ENCODE data around the gene SETBP1.

Gene SETBP1

GRCh38 chr18:44821924-44822323 is 141.2 kb downstream of the SETBP1 start:
- DNase-seq: no peak

- no peak for DNase-seq
These were observed 142.6 kb downstream of the SETBP1 start for GRCh38 chr18:44823286-44823685.

GRCh38 chr18:44823782-44824181 is 143.1 kb downstream of the SETBP1 start:
- DNase-seq: no peak

- no peak for DNase-seq
These were observed 144.2 kb downstream of the SETBP1 start for GRCh38 chr18:44824884-44825283.

GRCh38 chr18:44826418-44827259 is 146.0 kb downstream of the SETBP1 start:
- peak; percentile 76 for DNase-seq

GRCh38 chr18:44828080-44828479 is 147.4 kb downstream of the SETBP1 start:
- DNase-seq: no peak

GRCh38 chr18:44830581-44830980 is 149.9 kb downstream of the SETBP1 start:
- no peak for DNase-seq

GRCh38 chr18:44833786-44834185 is 153.1 kb downstream of the SETBP1 start:
- no peak for DNase-seq

- DNase-seq: no peak
These were observed 154.3 kb downstream of the SETBP1 start for GRCh38 chr18:44834867-44835469.

GRCh38 chr18:44835703-44836102 is 155.0 kb downstream of the SETBP1 start:
- peak; percentile 43 for DNase-seq

- DNase-seq: no peak
These were observed 155.6 kb downstream of the SETBP1 start for GRCh38 chr18:44836263-44836662.

GRCh38 chr18:44837482-44838180 is 156.9 kb downstream of the SETBP1 start:
- DNase-seq: no peak

GRCh38 chr18:44838971-44839666 is 158.4 kb downstream of the SETBP1 start:
- DNase-seq: peak; percentile 31

- no peak for DNase-seq
These were observed 159.5 kb downstream of the SETBP1 start for GRCh38 chr18:44840058-44840790.

- DNase-seq: no peak
These were observed 160.5 kb downstream of the SETBP1 start for GRCh38 chr18:44841221-44841620.

- DNase-seq: no peak
These were observed 161.3 kb downstream of the SETBP1 start for GRCh38 chr18:44841752-44842587.

- no peak for DNase-seq
These were observed 162.1 kb downstream of the SETBP1 start for GRCh38 chr18:44842588-44843412.

- DNase-seq: no peak
These were observed 163.8 kb downstream of the SETBP1 start for GRCh38 chr18:44844486-44844885.

- DNase-seq: no peak
These were observed 165.8 kb downstream of the SETBP1 start for GRCh38 chr18:44846450-44846849.

- DNase-seq: no peak
These were observed 168.1 kb downstream of the SETBP1 start for GRCh38 chr18:44848644-44849335.

Data from midbrain (tissue), 1 donor.